ENCODE measurements around the gene ATG7. TPM values are rescaled to one million over a fixed set of nuclear protein-coding genes. Genes with fewer than 3 reads are reported as not detected.

ATG7 gene
- total RNA-seq, 1 experiment from 2014 or later = 36.0 TPM

DNA sequence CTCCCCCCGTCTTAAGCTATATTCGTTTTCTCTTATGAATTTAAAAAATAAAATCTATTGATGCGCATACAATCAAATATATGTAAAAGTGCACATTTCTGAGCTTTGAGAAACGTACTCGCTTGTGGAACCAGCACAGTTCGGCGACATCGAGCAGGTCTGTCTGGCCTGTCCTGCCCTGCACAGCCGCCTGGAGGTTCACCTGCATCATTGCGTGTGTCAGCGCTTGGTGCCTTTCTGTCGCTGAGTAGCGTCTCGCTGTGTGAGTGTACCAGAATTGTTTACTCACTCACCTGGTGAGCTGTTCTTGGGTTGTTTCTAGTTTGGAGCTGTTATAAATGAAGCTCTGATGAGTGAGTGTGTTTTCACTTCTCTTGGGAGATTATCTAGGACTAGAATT, 267.5 kb downstream of the ATG7 start:
- TF ChIP-seq TCF7L2 (IDR thresholded peaks at IDR 0.05; ENCODE audit: low read depth, low read length) (no peak), SIN3A (IDR thresholded peaks at IDR 0.05; ENCODE audit: borderline replicate concordance, insufficient read depth, low read depth, low read length) (no peak), POLR2AphosphoS5 (IDR thresholded peaks at IDR 0.05; ENCODE audit: low read depth, low read length) (no peak)
- TF ChIP-seq, protein P1, sequence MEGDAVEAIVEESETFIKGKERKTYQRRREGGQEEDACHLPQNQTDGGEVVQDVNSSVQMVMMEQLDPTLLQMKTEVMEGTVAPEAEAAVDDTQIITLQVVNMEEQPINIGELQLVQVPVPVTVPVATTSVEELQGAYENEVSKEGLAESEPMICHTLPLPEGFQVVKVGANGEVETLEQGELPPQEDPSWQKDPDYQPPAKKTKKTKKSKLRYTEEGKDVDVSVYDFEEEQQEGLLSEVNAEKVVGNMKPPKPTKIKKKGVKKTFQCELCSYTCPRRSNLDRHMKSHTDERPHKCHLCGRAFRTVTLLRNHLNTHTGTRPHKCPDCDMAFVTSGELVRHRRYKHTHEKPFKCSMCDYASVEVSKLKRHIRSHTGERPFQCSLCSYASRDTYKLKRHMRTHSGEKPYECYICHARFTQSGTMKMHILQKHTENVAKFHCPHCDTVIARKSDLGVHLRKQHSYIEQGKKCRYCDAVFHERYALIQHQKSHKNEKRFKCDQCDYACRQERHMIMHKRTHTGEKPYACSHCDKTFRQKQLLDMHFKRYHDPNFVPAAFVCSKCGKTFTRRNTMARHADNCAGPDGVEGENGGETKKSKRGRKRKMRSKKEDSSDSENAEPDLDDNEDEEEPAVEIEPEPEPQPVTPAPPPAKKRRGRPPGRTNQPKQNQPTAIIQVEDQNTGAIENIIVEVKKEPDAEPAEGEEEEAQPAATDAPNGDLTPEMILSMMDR (IDR thresholded peaks at IDR 0.05) = no peak
- TF ChIP-seq, protein P2, sequence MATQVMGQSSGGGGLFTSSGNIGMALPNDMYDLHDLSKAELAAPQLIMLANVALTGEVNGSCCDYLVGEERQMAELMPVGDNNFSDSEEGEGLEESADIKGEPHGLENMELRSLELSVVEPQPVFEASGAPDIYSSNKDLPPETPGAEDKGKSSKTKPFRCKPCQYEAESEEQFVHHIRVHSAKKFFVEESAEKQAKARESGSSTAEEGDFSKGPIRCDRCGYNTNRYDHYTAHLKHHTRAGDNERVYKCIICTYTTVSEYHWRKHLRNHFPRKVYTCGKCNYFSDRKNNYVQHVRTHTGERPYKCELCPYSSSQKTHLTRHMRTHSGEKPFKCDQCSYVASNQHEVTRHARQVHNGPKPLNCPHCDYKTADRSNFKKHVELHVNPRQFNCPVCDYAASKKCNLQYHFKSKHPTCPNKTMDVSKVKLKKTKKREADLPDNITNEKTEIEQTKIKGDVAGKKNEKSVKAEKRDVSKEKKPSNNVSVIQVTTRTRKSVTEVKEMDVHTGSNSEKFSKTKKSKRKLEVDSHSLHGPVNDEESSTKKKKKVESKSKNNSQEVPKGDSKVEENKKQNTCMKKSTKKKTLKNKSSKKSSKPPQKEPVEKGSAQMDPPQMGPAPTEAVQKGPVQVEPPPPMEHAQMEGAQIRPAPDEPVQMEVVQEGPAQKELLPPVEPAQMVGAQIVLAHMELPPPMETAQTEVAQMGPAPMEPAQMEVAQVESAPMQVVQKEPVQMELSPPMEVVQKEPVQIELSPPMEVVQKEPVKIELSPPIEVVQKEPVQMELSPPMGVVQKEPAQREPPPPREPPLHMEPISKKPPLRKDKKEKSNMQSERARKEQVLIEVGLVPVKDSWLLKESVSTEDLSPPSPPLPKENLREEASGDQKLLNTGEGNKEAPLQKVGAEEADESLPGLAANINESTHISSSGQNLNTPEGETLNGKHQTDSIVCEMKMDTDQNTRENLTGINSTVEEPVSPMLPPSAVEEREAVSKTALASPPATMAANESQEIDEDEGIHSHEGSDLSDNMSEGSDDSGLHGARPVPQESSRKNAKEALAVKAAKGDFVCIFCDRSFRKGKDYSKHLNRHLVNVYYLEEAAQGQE (IDR thresholded peaks at IDR 0.05; ENCODE audit: insufficient read depth in 1 of 2, low read depth in 2 of 2, low read length in 1 of 2) = no peak
- Histone ChIP-seq H3K4me1 (ENCODE audit: control insufficient read depth, insufficient read depth, low read length) (peaks cover 8% of the 10 kb centered on the region), H3K36me3 (ENCODE audit: control insufficient read depth, insufficient read depth, low read length) (no peaks in the 10 kb centered on the region), H3K9me3 (ENCODE audit: control insufficient read depth, insufficient read depth, low read depth, low read length) (no peaks in the 10 kb centered on the region), H3K27me3 (ENCODE audit: control insufficient read depth, insufficient read depth, low read length) (no peaks in the 10 kb centered on the region), H3K4me3 (ENCODE audit: low read depth in 2 of 2, low read length in 2 of 2) (no peak overlapping the region), H3K27ac (ENCODE audit: low read length) (peak overlapping the region; percentile 48; the same call in 1 of the 2 replicates)
- no TSS peak for BruUV-seq (replicated peaks)
- 0 out of 2 replicates have a peak, but pooled peaks have one; percentile 35 for ATAC-seq
- no peak for DNase-seq (ENCODE audit: low read depth, low spot score)
- in situ Hi-C loops (cut with HindIII; ENCODE audit: low pct_unique_long_range_greater_than_20kb, low sequenced_read_pairs) = no loop called here
- ChIA-PET POLR2A (interaction anchor here (1.2 kb wide), 1 partner anchor 31 kb away, joined by 3 read pairs; no protein-coding TSS in a partner anchor), CTCF (interaction anchor here (0.8 kb wide), 1 partner anchor 160 kb away, joined by 3 read pairs; no protein-coding TSS in a partner anchor)
- intact Hi-C loops (cut with micrococcal nuclease; ENCODE audit: unreplicated experiment) = no loop called here

GRCh38 chr3:11541321-11542303, 269.4 kb downstream of the ATG7 start:
- ATAC-seq = no peak
- in situ Hi-C loops (cut with HindIII; ENCODE audit: low pct_unique_long_range_greater_than_20kb, low sequenced_read_pairs) = no loop called here
- peaks cover 13% of the 10 kb centered on the region for H3K4me1 ChIP-seq (ENCODE audit: control insufficient read depth, insufficient read depth, low read length)

More at GRCh38 chr3:11541321-11542303, 269.4 kb downstream of the ATG7 start:
- intact Hi-C loops (cut with micrococcal nuclease; ENCODE audit: unreplicated experiment) = no loop called here
- DNase-seq (ENCODE audit: low read depth, low spot score) = no peak
- CTCF ChIA-PET = no interaction called here
- no peaks in the 10 kb centered on the region for H3K9me3 ChIP-seq (ENCODE audit: control insufficient read depth, insufficient read depth, low read depth, low read length)
- POLR2A ChIA-PET = no interaction called here
- H3K4me3 ChIP-seq (ENCODE audit: low read depth in 2 of 2, low read length in 2 of 2) = no peak overlapping the region
- H3K36me3 ChIP-seq (ENCODE audit: control insufficient read depth, insufficient read depth, low read length) = no peaks in the 10 kb centered on the region
- TF ChIP-seq TCF7L2 (IDR thresholded peaks at IDR 0.05; ENCODE audit: low read depth, low read length) = no peak
- TF ChIP-seq SIN3A (IDR thresholded peaks at IDR 0.05; ENCODE audit: borderline replicate concordance, insufficient read depth, low read depth, low read length) = no peak
- TF ChIP-seq POLR2AphosphoS5 (IDR thresholded peaks at IDR 0.05; ENCODE audit: low read depth, low read length) = no peak
- TF ChIP-seq, protein P2 (IDR thresholded peaks at IDR 0.05; ENCODE audit: insufficient read depth in 1 of 2, low read depth in 2 of 2, low read length in 1 of 2) = no peak
- TF ChIP-seq, protein P1 (IDR thresholded peaks at IDR 0.05) = no peak
- H3K27me3 ChIP-seq (ENCODE audit: control insufficient read depth, insufficient read depth, low read length) = no peaks in the 10 kb centered on the region
- BruUV-seq (replicated peaks) = no TSS peak
- H3K27ac ChIP-seq (ENCODE audit: low read length) = peak overlapping the region; percentile 63
